Cardiac muscle cell (in vitro differentiated cells and primary cell): ENCODE results near the gene RAET1E. TPM values are rescaled to one million over a fixed set of nuclear protein-coding genes. Genes with fewer than 3 reads are reported as not detected.
"Not testable (repeated sequence)": the region's sequence is repeated elsewhere in the genome, so short reads cannot be mapped to it uniquely, and the experiment has no call there.

Experiments
- DNase-seq, 2 donors: peaks; one replicate each; pipeline versions ENCODE4 v3.0.0 to v3.0.0-alpha.2; 2010 to 2017; ENCODE audit warnings: low read depth in 1 of 2, low spot score in 1 of 2
- H3K27ac ChIP-seq: fragments of 200-600 bp; sonication (generic); 2 replicates; pipeline ENCODE4 v1.5.1; 2016
- H3K27me3 ChIP-seq: fragments of 200-600 bp; sonication (generic); 2 replicates; pipeline ENCODE4 v1.6.0; 2016; ENCODE audit warnings: control low read depth
- H3K36me3 ChIP-seq: fragments of 200-600 bp; sonication (generic); 2 replicates; pipeline ENCODE4 v1.5.1; 2016; ENCODE audit warnings: control low read depth
- H3K4me1 ChIP-seq: fragments of 200-600 bp; sonication (generic); 2 replicates; pipeline ENCODE4 v1.8.1; 2017; ENCODE audit warnings: low read depth, mild to moderate bottlenecking, mixed run types
- H3K4me3 ChIP-seq: fragments of 200-600 bp; sonication (generic); 2 replicates; pipeline ENCODE4 v1.5.1; 2016; ENCODE audit warnings: mild to moderate bottlenecking
- H3K9me3 ChIP-seq: fragments of 200-600 bp; sonication (generic); 2 replicates; pipeline ENCODE4 v1.5.1; 2017; ENCODE audit warnings: low read depth, mild to moderate bottlenecking, control low read depth
- CTCF ChIP-seq: IDR thresholded peaks from 2 replicates; pipeline ENCODE4 v1.5.1; 2012; ENCODE audit warnings: low read depth, mild to moderate bottlenecking, low read length
- polyA plus RNA-seq: library from polyadenylated mRNA; unstranded; fragments of >200 nt; fragmentation: Nextera tagmentation; extraction: Ambion mirVana; gene quantifications from 2 replicates; pipeline ENCODE4 v1.2.1, GENCODE V29; 2016
- total RNA-seq: library from RNA; depleted of rRNA; stranded (reverse); fragments of >200 nt; gene quantifications from 2 replicates; pipeline ENCODE4 v1.2.3, GENCODE V29; 2016

Gene RAET1E
- total and polyA plus RNA-seq, 2 experiments from 2014 or later: not detected

DNA sequence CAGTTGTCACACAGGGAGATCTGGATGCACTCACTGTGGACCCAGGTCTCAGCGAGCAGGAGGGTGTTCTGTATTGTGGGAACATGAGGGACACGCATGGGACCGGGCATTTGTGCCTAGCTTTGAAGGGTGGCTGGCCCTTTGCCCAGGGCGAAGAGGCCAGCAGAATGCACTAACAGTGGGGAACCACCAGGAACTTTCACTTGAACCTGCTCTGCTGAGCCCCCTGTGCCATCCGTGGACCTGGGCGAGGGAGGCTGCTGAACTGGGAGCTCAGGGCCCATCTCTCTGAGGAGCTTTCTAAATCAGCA lies 42.7 kb upstream of the RAET1E start:
- no peak for DNase-seq
- no peak overlapping the region for H3K4me3 ChIP-seq
- H3K36me3 ChIP-seq: no peaks in the 10 kb centered on the region
- H3K4me1 ChIP-seq: no peaks in the 10 kb centered on the region
- H3K9me3 ChIP-seq: no peaks in the 10 kb centered on the region
- peaks cover 92% of the 10 kb centered on the region for H3K27me3 ChIP-seq
- no peak for TF ChIP-seq CTCF
- no peak overlapping the region for H3K27ac ChIP-seq

DNA sequence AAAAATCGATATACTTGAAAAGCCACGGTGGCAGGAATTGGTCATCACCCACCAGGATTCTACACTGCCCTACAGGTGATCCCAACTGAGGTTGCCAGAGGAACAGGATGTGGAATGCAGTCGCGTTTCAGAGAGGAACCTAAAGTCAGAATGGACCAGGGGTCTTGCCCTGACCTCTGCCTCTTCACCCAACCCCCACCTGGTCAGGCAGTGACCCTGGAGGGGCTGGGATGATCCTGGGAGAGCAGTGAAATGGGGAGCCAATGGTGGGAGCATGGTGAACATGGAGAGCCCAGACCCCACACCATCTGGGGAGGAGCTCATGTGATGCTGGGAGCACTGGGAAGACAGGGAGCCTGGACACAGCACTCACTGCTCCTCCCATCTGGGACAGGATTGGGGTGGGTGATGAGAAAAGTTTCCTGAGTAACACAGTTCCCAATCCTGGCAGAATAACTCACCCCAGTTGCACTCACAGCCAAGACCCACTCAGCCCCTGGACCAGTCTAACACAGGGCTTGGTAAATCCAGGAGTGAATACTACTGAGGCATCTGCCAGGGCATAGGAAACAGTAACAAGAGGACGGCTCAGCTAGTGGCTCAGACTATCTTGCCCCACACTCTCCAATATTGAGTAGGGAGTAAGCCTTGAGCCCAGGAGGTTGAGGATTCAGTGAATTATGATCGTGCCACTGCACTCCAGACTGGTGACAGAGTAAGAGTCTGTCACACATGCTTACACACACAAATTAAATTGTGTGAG lies 42.2 kb upstream of the RAET1E start:
- Histone ChIP-seq H3K36me3 (no peaks in the 10 kb centered on the region), H3K4me1 (no peaks in the 10 kb centered on the region), H3K27me3 (peaks cover 93% of the 10 kb centered on the region), H3K4me3 (no peak overlapping the region), H3K9me3 (no peaks in the 10 kb centered on the region), H3K27ac (no peak overlapping the region)
- DNase-seq: no peak
- TF ChIP-seq CTCF: no peak

GRCh38 chr6:149939356-149939648 lies 41.4 kb upstream of the RAET1E start:
- Histone ChIP-seq H3K9me3 (no peaks in the 10 kb centered on the region), H3K27ac (no peak overlapping the region), H3K36me3 (no peaks in the 10 kb centered on the region), H3K4me1 (no peaks in the 10 kb centered on the region), H3K27me3 (peaks cover 99% of the 10 kb centered on the region), H3K4me3 (no peak overlapping the region)
- TF ChIP-seq CTCF: no peak
- no peak for DNase-seq

DNA sequence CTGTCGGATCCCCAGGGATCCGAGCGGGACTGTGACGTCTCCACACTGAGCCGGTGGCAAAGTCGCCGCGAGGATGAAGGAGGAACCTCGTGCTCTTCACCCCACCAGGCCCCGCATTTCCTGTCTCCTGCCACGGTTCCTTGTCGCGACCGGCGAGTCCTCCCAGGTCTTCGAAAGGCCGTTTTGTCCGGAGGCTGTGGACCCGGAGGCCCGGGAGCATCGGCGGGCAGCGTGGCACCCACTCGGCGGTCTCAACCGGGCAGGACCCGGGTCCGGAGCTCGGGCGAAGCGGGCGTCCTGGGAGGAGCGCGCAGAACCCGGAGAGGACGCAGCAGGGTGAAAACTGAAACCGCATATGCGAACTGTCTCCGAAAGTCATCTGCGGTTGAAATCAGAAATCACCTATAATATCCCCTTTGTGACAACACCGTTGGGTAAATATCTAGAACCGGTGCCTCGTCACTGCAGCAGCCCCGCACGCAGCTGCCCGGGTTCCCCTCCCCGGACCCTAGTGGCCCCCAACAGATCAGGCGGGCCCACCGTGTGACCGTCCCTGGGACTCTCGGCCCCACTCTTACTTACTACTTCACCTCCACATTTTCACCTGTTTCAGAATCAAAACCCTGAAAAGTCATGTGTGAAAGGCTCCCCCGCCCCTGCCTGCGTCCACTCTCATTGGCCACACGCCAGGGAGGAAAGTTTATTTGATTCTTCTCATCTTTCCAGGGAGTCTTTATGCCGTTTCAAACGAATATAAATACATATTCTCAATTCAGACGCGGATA lies 40.9 kb upstream of the RAET1E start:
- no peaks in the 10 kb centered on the region for H3K36me3 ChIP-seq
- no peaks in the 10 kb centered on the region for H3K4me1 ChIP-seq
- no peaks in the 10 kb centered on the region for H3K9me3 ChIP-seq
- peak overlapping the region; percentile 9 for H3K4me3 ChIP-seq
- H3K27ac ChIP-seq: no peak overlapping the region
- no peak for TF ChIP-seq CTCF
- peaks cover 100% of the 10 kb centered on the region for H3K27me3 ChIP-seq
- no peak for DNase-seq

- H3K4me3 ChIP-seq, DNase-seq: not testable (repeated sequence)
- peak; percentile 5 for TF ChIP-seq CTCF
These were observed 40.2 kb upstream of the RAET1E start for GRCh38 chr6:149938013-149938570.

More at GRCh38 chr6:149938013-149938570, 40.2 kb upstream of the RAET1E start:
- H3K9me3 ChIP-seq, H3K36me3 ChIP-seq, H3K4me1 ChIP-seq, H3K27ac ChIP-seq: not testable (repeated sequence)
- peaks cover 100% of the 10 kb centered on the region for H3K27me3 ChIP-seq
